ENCODE measurements around the gene WFIKKN1. TPM values are rescaled to one million over a fixed set of nuclear protein-coding genes. Genes with fewer than 3 reads are reported as not detected.

The WFIKKN1 gene
- polyA plus RNA-seq, 10 donors: 0.18 to 0.79 (median 0.40) TPM

GRCh38 chr16:620700-621525 lies 9.9 kb upstream of the WFIKKN1 start:
- no peak for DNase-seq

DNA sequence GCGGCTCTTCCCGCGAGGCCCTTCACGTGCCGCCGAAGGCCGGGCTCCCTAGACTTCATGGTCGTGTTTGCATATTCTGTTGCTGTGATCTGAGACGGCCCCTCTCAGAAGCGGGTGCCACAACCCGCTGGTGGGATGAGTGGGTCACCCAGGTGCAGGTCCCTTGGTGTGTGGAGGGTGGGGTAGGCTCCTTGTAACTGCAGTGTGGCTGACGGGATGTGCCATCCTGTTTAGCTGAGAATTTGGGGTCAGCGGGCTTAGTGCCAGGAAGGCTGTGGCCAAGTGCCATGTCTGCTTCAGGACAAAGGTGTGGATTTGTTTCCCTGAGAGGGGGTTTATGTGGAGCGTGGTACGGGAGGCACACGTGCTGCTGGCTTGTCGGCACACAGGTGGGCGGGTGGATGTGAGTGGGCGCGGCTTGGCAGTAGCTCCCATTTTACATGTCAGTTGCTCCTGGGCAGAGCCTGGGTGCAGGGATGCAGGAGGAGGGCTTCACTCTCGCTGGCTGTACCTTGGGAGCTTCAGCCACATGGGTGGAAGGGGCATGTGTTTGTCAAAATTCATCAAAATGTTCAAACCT lies 9.2 kb upstream of the WFIKKN1 start:
- no peak for DNase-seq

DNA sequence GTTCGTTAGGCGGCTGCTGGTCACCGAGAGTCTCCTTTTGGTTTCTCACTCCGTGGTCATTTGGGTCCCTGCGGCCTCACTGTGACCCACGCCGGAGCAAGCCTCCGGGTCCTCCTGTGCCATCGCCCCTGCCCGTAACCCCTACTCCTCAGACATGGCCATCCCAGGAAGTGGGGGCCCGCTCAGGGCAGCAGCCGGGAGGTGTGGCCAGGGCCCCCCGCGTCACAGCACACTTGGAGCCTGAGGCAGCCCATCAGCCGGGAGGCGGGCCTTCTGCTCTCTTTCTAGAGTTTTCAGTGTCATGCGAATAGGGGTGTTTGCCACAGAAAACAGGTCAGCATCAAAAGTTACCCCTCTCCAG lies 7.9 kb upstream of the WFIKKN1 start:
- DNase-seq: no peak

DNA sequence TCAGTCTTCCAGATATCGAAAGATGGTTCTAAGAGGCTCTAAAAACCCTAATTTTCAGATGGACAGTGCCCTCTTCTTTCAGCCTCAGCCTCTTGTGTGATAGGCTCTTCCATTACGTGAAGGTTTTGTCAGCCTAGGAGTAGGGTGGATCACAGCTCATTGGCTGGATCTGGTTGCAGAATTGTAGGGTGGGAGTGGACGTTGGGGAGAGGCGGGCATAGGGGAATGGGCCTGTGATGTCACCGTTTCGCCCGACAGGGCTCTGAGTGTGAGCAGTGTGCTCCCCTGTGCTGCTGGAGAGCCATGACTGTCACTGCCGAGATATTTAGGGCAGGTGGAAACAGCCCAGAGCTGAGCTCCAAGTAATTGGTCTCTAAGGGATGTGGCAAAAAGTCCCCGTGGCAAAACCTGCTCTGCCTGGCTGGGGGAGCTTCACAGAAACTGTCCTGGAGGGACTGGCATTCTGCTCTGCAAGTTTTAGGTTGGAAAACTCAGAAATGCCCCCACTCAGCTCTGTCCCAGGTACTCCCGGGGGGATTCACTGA lies 6.2 kb upstream of the WFIKKN1 start:
- DNase-seq: no peak

GRCh38 chr16:625117-625976 lies 5.4 kb upstream of the WFIKKN1 start:
- DNase-seq: no peak

DNA sequence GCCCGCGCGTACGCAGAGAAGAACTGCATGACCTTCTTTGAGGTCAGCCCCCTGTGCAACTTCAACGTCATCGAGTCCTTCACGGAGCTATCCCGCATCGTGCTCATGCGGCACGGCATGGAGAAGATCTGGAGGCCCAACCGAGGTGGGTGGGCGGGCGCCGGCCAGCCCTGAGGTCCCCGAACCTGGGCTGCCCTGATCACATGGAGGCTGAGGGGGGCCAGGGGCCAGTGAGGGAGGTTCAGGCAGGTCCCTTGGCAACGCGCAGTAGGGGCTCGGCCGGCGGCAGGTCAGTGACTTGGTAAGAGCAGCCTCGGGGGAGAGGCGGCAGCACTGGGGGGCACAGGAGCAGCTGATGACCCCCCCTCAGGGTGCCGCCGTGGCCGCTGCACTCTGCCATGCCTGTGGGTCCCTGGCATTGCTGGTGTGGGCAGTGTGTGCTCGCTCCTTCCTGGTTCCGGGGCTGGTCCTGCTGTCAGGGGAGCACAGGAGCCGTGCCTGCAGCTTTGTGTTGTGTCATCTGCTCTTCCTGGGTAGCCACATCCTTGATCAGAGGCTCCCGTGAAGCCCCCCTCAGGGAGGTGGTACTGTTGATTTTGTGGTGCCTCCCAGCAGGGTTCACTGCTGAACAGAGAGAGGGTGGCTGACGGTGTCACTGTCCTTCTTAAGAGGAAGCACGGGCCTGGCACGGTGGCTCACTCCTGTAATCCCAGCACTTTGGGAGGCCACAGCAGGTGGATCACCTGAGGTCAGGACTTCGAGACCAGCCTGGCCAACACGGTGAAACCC lies 4.6 kb upstream of the WFIKKN1 start:
- no peak for DNase-seq

- peak in 1 of 3 donors; percentile 77 for DNase-seq
Observed at GRCh38 chr16:626787-627453, 3.9 kb upstream of the WFIKKN1 start.

GRCh38 chr16:627454-628239 lies 3.1 kb upstream of the WFIKKN1 start:
- DNase-seq: peak in 1 of 3 donors; percentile 47

- DNase-seq: no peak
Observed at GRCh38 chr16:628321-629061, 2.3 kb upstream of the WFIKKN1 start.

DNA sequence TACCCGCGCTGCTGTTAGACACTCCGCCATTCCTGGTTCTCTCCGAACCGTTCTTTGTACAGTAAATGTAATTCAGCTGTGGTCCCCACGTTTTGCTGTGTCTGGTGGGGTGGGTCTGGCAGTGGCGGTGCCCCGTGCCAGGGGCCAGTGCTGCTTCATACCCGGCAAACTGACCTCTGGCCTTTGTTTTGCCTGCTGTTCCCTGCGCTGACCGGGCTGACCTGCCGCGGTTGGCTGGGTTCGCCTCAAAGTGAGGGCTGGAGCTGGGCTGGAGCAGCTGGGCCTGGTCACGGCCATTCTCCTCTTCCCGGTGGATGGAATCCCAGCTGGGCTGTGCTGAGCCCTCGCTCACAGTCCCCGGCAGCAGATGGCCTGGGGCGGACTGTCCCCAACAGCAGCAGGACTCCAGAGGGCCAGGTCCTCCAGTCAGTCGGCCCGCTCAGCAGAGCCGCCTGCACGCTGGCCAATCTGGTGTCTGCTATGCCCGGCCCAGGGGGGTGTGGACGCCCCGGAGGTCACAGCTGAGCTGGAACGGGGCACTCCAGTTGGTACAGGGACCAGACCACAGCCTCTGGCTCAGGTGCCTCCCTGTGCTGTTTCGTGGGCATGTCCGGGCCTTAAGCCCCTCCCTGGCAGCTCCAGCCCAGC lies 1.5 kb upstream of the WFIKKN1 start:
- peak in 2 of 3 donors; percentile 39 to 76 for DNase-seq

DNA sequence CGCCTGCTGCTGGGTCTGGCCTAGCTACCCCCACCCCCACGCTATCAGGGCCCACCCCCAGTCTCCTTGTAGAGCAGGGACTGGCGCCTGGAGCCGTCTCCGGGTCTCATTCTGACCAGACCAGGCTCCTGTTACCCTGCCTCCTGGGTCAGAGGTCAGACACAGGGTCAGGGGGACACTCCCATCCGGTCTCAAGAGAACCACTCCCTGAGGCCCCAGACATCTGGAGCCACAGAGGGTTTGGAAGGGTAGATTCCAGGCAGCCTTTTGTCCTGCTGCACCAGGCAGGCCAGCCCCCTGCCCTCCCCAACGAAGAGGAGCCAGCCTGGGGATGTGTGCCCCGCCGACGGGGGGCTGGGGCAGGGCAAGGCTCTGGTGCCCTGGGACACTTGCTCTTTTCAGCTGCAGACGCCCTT lies 944 bp upstream of the WFIKKN1 start:
- DNase-seq: peak in 1 of 3 donors; percentile 31

DNA sequence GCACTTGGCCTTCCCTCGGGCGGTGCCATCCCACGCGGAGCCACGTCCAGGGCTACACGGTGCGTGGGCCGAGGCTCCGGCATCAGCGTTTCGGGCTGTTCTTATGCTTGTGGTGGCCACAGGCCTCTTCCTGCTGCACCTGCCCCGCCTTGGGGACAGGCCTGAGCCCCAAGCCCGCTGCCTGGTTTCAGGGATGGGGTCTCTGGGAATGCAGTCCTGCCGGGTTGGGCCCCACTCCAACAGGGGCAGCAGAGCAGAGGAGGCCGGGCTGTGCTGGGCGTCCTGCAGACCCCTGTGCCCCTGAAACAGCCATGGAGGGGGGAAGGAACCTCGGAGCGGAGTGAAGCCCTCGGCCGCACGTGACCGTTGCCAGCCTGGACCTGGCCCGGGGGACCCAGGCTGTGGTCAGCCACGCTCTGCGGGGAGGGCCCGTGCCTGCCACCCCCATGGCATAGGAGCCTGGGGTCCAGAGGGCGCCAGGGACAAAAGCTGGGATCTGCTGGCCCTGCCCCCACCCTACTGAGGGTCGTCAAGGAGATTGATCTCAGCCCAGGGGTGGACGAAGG lies 453 bp upstream of the WFIKKN1 start:
- peak in 1 of 3 donors; percentile 44 for DNase-seq

GRCh38 chr16:631808-632358 lies 1.1 kb downstream of the WFIKKN1 start:
- no peak for DNase-seq

GRCh38 chr16:632486-633335 lies 1.9 kb downstream of the WFIKKN1 start:
- DNase-seq: no peak

GRCh38 chr16:633336-634050 lies 2.7 kb downstream of the WFIKKN1 start:
- no peak for DNase-seq

GRCh38 chr16:634051-634670 lies 3.4 kb downstream of the WFIKKN1 start:
- DNase-seq: no peak

All from muscle of back (tissue), 11 donors.